GM12891 (cell line): Measurements from ENCODE around the gene WFDC1.

Experiments used
- DNase-seq: peaks from one replicate; pipeline ENCODE4 v3.0.0; 2011; ENCODE audit warnings: low spot score; ENCODE audit not compliant: insufficient read length
- FAIRE-seq: peaks from 2 replicates; lab custom pipeline; 2011; peaks lifted over from hg19 to GRCh38; lab: Jason Lieb, UNC
- PAX5 ChIP-seq: IDR thresholded peaks from 2 replicates; pipeline ENCODE4 v1.6.1; 2011; ENCODE audit warnings: low read length, moderate library complexity, mild to moderate bottlenecking; ENCODE audit not compliant: insufficient read depth, severe bottlenecking
- POLR2A ChIP-seq: IDR thresholded peaks from 2 replicates; pipeline ENCODE4 v1.6.1; 2011; ENCODE audit warnings: low read depth, low read length, control low read depth
- POLR2AphosphoS5 ChIP-seq: IDR thresholded peaks from 2 replicates; pipeline ENCODE4 v1.6.1; 2011; ENCODE audit warnings: low read depth, low read length, control low read depth
- POU2F2 ChIP-seq: IDR thresholded peaks from 2 replicates; pipeline ENCODE4 v1.6.1; 2011; ENCODE audit warnings: low read depth, mild to moderate bottlenecking, control low read depth, low read length, moderate library complexity
- SPI1 ChIP-seq: IDR thresholded peaks from 2 replicates; pipeline ENCODE4 v1.6.1; 2011; ENCODE audit warnings: low read depth, low read length, control low read depth
- TAF1 ChIP-seq: IDR thresholded peaks from 2 replicates; pipeline ENCODE4 v1.6.1; 2011; ENCODE audit warnings: low read depth, low read length, control low read depth

WFDC1 gene

DNA sequence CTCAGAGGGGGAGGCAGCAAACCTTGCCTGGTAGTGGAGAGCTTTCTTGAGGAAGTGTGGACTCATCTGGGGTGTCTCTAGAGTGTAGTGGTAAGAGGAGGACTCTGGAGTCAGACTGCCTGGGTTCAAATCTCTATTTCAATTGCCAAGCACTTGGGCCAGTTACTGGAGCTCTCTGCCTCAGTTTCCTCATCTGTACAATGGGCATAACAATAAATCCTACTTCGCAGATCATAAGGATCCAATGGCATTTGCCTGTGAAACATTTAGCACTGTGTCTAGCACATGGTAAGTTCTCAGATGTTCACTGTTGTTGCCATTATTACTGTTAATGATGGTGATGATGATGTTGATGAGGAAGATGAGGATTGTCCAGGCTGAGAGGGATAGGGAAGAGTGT lies 23.6 kb upstream of the WFDC1 start:
- TF ChIP-seq POLR2A (no peak), POU2F2 (no peak), PAX5 (no peak), SPI1 (no peak), TAF1 (no peak), POLR2AphosphoS5 (no peak)
- no peak for DNase-seq
- no peak for FAIRE-seq

DNA sequence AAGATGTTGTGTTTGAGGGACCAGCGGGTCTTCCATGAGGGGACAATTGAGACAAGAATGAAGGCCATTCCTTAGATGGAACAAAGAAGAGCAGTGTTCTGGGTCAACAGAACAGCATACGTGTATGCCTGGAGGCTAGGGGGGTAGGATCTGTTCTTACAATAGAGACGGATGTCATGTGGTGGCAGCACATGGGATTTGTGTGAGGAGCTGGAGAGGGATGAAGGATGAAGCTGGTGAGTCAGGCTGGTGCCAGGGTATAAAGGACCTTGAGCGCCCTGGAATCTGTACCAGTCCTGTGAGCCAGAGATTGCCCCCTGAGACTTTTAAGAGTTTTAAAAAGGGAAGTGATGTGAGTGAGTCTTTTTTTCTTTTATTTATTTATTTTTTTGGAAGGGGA lies 22.8 kb upstream of the WFDC1 start:
- no peak for FAIRE-seq
- TF ChIP-seq POU2F2 (no peak), SPI1 (no peak), PAX5 (no peak), POLR2A (no peak), POLR2AphosphoS5 (no peak), TAF1 (no peak)
- DNase-seq = no peak

DNA sequence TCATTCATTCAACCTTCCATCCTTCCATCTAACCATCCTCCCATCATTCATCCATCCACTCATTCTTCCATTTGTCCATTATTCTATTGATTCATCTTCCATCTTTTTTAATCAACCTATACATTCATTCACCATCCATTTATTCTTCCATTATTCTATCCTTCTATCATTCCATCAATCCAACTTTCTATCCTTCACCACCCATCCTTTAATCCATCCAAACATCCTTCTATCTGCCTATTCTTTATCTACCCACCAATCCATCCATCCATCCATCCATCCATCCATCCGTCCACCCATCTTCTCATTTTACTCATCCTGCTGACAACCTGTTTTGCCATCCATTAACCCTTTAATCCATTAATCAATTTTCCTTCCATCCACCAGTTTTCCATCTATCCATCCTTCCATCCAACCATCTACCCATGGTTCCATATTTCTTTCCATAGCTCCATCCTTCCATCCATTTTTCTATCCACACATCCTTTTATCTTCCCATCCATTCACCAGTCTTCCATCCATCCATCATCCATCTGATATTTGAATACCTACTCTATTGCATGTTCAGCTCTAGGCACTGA lies 21.8 kb upstream of the WFDC1 start:
- FAIRE-seq = no peak
- TF ChIP-seq PAX5 (no peak), POU2F2 (no peak), TAF1 (no peak), POLR2A (no peak), SPI1 (no peak), POLR2AphosphoS5 (no peak)
- DNase-seq = no peak

DNA sequence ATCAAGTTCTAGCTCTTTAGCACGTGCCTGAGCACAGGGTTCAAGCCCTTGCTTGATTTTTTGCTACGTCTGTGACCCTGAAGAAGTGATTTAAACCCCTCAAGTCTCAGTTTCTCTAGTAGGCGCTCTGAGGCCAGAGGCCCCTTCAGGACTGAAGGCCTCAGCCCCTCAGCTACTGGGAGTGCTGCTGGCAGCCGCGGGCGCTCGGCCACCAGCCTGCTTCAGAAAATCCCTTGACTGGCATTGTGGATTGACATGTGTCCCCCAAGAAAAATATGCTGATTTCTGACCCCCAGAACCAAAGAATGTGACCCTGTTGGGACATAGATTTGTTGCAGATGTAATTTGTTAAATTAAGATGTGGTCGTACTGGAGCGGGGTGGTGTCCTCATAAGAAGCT lies 20.2 kb upstream of the WFDC1 start:
- FAIRE-seq (no peak), DNase-seq (no peak)

DNA sequence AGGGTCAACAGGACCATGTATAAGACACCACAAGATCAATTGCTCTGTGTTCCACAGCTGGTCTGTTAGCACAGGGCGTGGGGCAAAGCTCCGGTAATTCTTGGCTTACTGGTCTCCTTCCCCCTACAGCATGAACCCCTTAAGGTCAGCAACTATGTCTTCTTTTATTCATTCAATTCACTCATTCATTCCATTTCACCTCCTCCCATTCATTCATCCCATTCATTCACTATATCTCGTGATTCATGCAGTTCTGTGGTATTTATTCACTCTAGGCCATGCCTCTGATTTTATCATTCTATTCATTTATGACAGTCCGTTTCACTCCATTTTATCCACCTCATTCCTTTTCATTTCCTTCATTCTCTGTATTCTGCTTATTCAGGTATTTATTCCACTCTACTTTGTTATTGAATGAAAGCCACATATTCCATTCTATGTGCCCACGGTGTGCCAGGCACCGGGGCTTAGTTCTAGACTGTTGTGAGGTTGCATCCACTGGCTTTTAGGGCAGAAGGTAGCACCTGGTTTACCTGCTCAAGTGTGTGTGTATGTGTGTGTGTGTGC lies 19.0 kb upstream of the WFDC1 start:
- FAIRE-seq = no peak
- no peak for DNase-seq
- TF ChIP-seq POLR2AphosphoS5 (no peak), POLR2A (no peak), PAX5 (no peak), POU2F2 (no peak), TAF1 (no peak), SPI1 (no peak)

More for the DNA sequence above, 20.2 kb upstream of the WFDC1 start:
- TF ChIP-seq SPI1 (no peak), POU2F2 (no peak), POLR2A (no peak), PAX5 (no peak), TAF1 (no peak), POLR2AphosphoS5 (no peak)

DNA sequence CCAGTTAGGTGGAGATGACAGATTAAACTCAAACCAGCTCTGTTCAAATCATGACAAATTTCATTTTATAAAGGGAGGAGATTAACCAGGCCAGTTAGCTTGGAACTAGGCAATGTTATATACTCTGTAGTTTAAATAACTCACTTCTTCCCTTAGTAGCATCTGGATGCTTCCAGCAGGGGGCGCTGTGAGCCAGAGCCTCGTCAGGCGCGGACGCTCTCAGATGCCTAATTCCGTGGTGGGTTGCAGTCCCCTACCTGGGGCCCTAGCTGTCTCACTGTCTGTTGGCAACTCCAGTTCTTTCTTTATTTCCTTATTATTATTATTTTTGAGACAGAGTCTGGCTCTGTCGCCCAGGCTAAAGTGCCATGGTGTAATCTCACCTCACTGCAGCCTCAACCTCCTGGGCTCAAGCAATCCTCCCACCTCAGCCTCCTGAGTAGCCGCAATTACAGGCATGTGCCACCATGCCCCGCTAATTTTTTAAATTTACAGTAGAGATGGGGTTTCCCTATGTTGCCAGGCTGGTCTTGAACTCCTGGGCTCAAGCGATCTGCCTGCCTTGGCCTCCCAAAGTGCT lies 17.3 kb upstream of the WFDC1 start:
- TF ChIP-seq POLR2A (no peak), POU2F2 (no peak), PAX5 (no peak), SPI1 (no peak), POLR2AphosphoS5 (no peak), TAF1 (no peak)
- FAIRE-seq = peak; percentile 33
- DNase-seq = peak; percentile 40

DNA sequence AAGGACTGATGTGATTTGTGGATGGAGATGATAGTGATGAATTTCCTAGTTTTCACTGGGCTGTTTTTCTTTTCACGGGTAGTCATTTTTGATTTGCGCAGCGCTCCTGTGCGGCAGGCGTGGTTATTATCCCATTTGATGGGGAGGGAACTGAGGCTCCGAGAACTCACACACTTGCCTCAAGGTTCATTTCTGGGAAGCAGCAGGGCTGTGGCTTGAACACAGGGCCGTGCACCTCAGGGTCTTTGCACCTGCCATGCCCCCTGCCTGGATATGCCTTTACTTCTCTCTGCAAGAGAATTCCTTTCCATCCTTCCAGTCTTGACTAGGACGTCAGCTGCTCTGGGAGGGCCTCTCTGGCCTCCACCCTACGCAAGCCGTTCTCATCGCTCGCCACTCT lies 16.3 kb upstream of the WFDC1 start:
- FAIRE-seq (no peak), DNase-seq (no peak)

DNA sequence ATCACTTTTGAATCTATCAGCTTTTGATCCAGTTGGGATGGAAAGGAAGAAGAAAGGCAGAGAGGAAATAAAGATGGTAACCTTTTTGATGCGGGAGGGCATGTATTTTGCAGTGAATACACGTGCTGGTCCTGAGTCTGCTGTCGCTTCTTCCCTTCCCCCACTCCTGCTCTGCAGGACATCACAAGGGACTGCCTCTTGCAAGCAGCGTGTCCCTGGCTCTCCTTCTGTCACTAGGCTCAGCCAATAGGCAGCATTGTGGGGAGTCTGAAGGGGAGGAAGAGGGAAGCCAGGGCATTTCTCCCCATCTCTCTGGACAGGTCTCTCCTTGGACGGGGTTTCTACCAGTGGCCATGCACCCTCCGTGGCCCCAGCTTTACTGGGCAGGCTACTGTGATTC lies 15.7 kb upstream of the WFDC1 start:
- DNase-seq (no peak), FAIRE-seq (no peak)
- TF ChIP-seq POLR2AphosphoS5 = no peak
- no peak for TF ChIP-seq TAF1
- no peak for TF ChIP-seq POU2F2
- no peak for TF ChIP-seq POLR2A
- TF ChIP-seq SPI1 = no peak
- no peak for TF ChIP-seq PAX5

More for the DNA sequence above, 16.3 kb upstream of the WFDC1 start:
- TF ChIP-seq POLR2AphosphoS5 (no peak), TAF1 (no peak), SPI1 (no peak), POLR2A (no peak), POU2F2 (no peak), PAX5 (no peak)

DNA sequence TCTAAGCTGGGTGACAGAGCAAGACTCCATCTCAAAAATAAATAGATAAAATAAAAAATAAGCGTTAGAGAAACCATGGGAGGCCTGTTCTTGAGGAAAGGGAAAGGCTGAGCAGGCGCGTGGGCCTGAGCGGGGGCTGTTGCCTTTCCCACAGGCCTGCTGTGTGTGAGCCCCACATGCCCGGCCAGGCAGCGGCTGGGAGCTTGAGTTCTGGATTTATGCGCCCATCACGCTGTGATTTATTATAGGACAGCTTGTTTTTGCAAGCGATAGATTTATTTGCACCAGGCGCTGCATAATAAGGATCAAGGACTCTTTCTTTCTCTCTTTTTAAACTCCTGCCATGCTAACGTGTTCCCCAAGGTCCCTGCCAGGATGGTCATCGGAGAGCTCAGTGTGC lies 14.8 kb upstream of the WFDC1 start:
- FAIRE-seq = no peak
- no peak for TF ChIP-seq SPI1
- no peak for TF ChIP-seq TAF1
- no peak for TF ChIP-seq POLR2AphosphoS5
- TF ChIP-seq PAX5 = no peak
- no peak for TF ChIP-seq POU2F2
- TF ChIP-seq POLR2A = no peak
- DNase-seq = no peak
